HG02759 (cell line): ENCODE data around the gene MPPE1.
"Not testable (repeated sequence)": the region's sequence is repeated elsewhere in the genome, so short reads cannot be mapped to it uniquely, and the experiment has no call there.

Source experiments
- ATAC-seq: cut with Tn5 transposase; IDR thresholded peaks from one replicate; pipeline ENCODE4 v1.9.1; 2021; ENCODE audit warnings: mild to moderate bottlenecking, moderate library complexity; ENCODE audit not compliant: unreplicated experiment

Gene MPPE1

GRCh38 chr18:11927497-11927896, 19.4 kb upstream of the MPPE1 start:
- ATAC-seq, result no peak

GRCh38 chr18:11925800-11926481, 17.8 kb upstream of the MPPE1 start:
- ATAC-seq, result no peak

- no peak for ATAC-seq
Observed at GRCh38 chr18:11923450-11923849, 15.3 kb upstream of the MPPE1 start.

- not testable (repeated sequence) for ATAC-seq
Observed at GRCh38 chr18:11919522-11919921, 11.4 kb upstream of the MPPE1 start.

- not testable (repeated sequence) for ATAC-seq
Observed at GRCh38 chr18:11916880-11917279, 8.8 kb upstream of the MPPE1 start.

- ATAC-seq, result no peak
Observed at GRCh38 chr18:11909591-11910026, 1.5 kb upstream of the MPPE1 start.

GRCh38 chr18:11909061-11909455, 941 bp upstream of the MPPE1 start:
- no peak for ATAC-seq

- ATAC-seq, result no peak
Observed at GRCh38 chr18:11906926-11907874, 917 bp downstream of the MPPE1 start.

- ATAC-seq, result no peak
Observed at GRCh38 chr18:11906176-11906575, 1.9 kb downstream of the MPPE1 start.

GRCh38 chr18:11905613-11906012, 2.5 kb downstream of the MPPE1 start:
- ATAC-seq, result no peak

- ATAC-seq, result no peak
Observed at GRCh38 chr18:11902522-11903292, 5.4 kb downstream of the MPPE1 start.

GRCh38 chr18:11901826-11902438, 6.2 kb downstream of the MPPE1 start:
- no peak for ATAC-seq

- no peak for ATAC-seq
Observed at GRCh38 chr18:11899063-11899462, 9.1 kb downstream of the MPPE1 start.

GRCh38 chr18:11897781-11898180, 10.3 kb downstream of the MPPE1 start:
- no peak for ATAC-seq

GRCh38 chr18:11892438-11892837, 15.7 kb downstream of the MPPE1 start:
- not testable (repeated sequence) for ATAC-seq

- no peak for ATAC-seq
Observed at GRCh38 chr18:11891737-11892136, 16.4 kb downstream of the MPPE1 start.

GRCh38 chr18:11889284-11889683, 18.8 kb downstream of the MPPE1 start:
- ATAC-seq, result no peak

- ATAC-seq, result no peak
Observed at GRCh38 chr18:11888726-11889125, 19.4 kb downstream of the MPPE1 start.

- ATAC-seq, result no peak
Observed at GRCh38 chr18:11887328-11888128, 20.6 kb downstream of the MPPE1 start.

- no peak for ATAC-seq
Observed at GRCh38 chr18:11886577-11887110, 21.5 kb downstream of the MPPE1 start.
